NT2/D1 (cell line): Measurements from ENCODE around the gene CD53.
"Not testable (repeated sequence)": the region's sequence is repeated elsewhere in the genome, so short reads cannot be mapped to it uniquely, and the experiment has no call there.

Experiments used
- DNase-seq: peaks from one replicate; pipeline ENCODE4 v3.0.0-alpha.2; 2011; ENCODE audit warnings: low read depth, low spot score
- H3K27me3 ChIP-seq: 2 replicates; pipeline ENCODE4 v1.6.0; 2011; ENCODE audit warnings: mild to moderate bottlenecking; ENCODE audit not compliant: insufficient read length, insufficient read depth
- H3K36me3 ChIP-seq: 2 replicates; pipeline ENCODE4 v1.6.1; 2011; ENCODE audit warnings: mild to moderate bottlenecking, low read length, mixed read lengths; ENCODE audit not compliant: insufficient read depth, insufficient read length
- H3K4me1 ChIP-seq: 2 replicates; pipeline ENCODE4 v1.5.1; 2011; ENCODE audit not compliant: insufficient read depth, insufficient read length
- H3K4me3 ChIP-seq: 2 replicates; pipeline ENCODE4 v1.5.1; 2011; ENCODE audit warnings: low read depth; ENCODE audit not compliant: insufficient read length
- H3K9ac ChIP-seq: 2 replicates; pipeline ENCODE4 v1.6.0; 2011; ENCODE audit warnings: low read depth; ENCODE audit not compliant: insufficient read length
- H3K9me3 ChIP-seq: 2 replicates; pipeline ENCODE4 v1.5.1; 2011; ENCODE audit warnings: mild to moderate bottlenecking, low read length; ENCODE audit not compliant: insufficient read depth
- SUZ12 ChIP-seq: IDR thresholded peaks from 2 replicates; pipeline ENCODE4 v1.6.1; 2011; ENCODE audit not compliant: insufficient read length, insufficient read depth; ENCODE audit errors: extremely low read depth
- YY1 ChIP-seq: IDR thresholded peaks from 2 replicates; pipeline ENCODE4 v1.6.1; 2011; ENCODE audit not compliant: insufficient read length, insufficient read depth
- ZNF274 ChIP-seq: IDR thresholded peaks from 2 replicates; pipeline ENCODE4 v1.6.1; 2011; ENCODE audit warnings: mild to moderate bottlenecking, low read depth, low read length

CD53 gene

GRCh38 chr1:110921953-110922352 lies 49.0 kb downstream of the CD53 start:
- no peak for DNase-seq
- no peak for TF ChIP-seq ZNF274
- no peak for TF ChIP-seq YY1
- no peak for TF ChIP-seq SUZ12
- Histone ChIP-seq H3K36me3 (no peaks in the 10 kb centered on the region), H3K9ac (no peak overlapping the region), H3K27me3 (no peaks in the 10 kb centered on the region), H3K9me3 (peaks cover 20% of the 10 kb centered on the region), H3K4me1 (peaks cover 1% of the 10 kb centered on the region), H3K4me3 (no peak overlapping the region)

DNA sequence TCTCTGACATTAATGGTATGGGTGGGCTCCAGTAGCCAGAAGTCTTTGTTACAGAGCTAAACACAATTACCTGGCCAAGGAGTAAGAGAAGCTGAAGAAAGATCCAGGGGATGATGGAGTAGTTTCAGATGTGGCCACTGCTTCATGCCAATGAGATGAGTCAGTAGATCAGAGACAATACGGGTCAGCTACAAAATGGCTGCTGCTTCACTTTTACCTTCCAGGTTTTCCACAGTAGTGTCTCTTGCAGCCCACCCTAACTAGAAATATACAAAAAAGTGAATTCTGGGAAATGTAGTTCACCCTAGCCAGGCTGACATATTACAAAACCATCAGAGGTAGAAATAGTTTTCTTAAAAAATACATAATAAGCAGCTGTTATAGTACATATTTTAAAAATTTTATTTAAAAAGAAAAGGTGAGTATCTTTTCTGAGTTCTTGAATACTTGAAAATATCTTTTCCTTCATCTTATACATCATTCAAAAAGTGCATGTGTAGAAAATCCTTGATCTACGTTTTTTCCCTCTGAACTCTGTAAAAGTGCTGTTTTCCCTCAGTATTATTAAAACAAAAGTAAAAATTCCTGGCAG lies 54.6 kb downstream of the CD53 start:
- Histone ChIP-seq H3K36me3 (no peaks in the 10 kb centered on the region), H3K27me3 (no peaks in the 10 kb centered on the region), H3K4me1 (no peaks in the 10 kb centered on the region), H3K4me3 (no peak overlapping the region), H3K9me3 (peaks cover 20% of the 10 kb centered on the region), H3K9ac (no peak overlapping the region)
- TF ChIP-seq ZNF274, result no peak
- peak; percentile 73 for TF ChIP-seq YY1
- DNase-seq, result peak; percentile 57

DNA sequence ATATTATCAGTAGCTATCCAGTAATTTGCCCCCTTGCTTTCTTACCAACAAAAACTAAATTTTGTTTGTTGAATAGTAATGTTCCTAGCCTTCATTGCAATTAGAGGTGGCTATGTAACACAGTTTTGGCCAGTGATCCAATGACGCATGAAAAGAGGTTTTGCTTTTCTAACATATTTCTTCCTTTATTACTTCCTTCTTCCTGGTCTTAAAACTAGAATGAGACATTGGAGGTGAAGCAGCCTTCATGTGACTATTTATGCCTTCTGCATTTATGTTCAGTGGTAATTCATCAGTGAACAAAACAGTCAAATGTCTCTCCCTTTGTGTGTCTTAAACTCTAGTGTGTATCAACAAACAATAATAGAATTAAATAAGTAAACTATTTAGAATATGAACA lies 55.2 kb downstream of the CD53 start:
- Histone ChIP-seq H3K27me3 (no peaks in the 10 kb centered on the region), H3K4me1 (no peaks in the 10 kb centered on the region), H3K9ac (no peak overlapping the region), H3K36me3 (no peaks in the 10 kb centered on the region), H3K4me3 (no peak overlapping the region), H3K9me3 (peaks cover 20% of the 10 kb centered on the region)
- TF ChIP-seq ZNF274, result no peak
- TF ChIP-seq SUZ12, result no peak
- no peak for TF ChIP-seq YY1
- DNase-seq, result no peak

DNA sequence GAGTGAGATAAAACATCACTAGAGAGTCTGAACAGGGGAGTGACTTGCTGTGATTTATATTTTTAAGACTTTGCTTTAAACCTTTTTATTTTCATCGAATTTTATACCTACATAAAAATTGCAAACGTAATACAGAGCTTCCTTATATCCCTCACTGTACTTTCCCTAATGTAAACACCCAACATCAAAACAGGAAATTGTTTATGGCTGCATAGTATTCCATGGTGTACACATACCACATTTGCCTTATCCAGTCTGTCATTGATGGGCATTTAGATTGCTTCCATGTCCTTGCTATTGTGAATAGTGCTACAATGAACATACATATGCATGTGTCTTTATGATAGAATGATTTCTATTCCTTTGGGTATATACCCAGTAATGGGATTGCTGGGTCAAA lies 56.0 kb downstream of the CD53 start:
- H3K36me3 ChIP-seq, result no peaks in the 10 kb centered on the region
- H3K4me3 ChIP-seq, result no peak overlapping the region
- H3K9me3 ChIP-seq, result peaks cover 16% of the 10 kb centered on the region
- H3K27me3 ChIP-seq, result no peaks in the 10 kb centered on the region
- no peak overlapping the region for H3K9ac ChIP-seq
- no peak for DNase-seq
- TF ChIP-seq SUZ12 (no peak), YY1 (no peak), ZNF274 (no peak)
- no peaks in the 10 kb centered on the region for H3K4me1 ChIP-seq

- H3K4me1 ChIP-seq, DNase-seq, H3K36me3 ChIP-seq: not testable (repeated sequence)
These were observed 58.1 kb downstream of the CD53 start for GRCh38 chr1:110931097-110931496.

DNA sequence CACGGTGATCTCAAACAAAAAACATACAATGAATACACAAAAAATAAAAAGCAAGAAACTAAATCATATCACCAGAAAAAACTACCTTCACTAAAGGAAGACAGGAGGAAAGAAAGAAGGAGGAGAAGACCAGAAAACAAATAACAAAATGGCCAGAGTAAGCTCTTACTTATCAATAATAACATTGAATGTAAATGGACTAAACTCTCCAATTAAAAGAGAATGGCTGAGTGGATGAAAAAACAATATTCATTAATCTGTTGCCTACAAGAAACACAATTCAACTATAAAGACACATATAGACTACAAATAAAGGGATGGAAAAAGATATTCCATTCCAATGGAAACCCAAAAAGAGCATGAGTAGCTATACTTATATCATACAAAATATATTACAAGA lies 63.6 kb downstream of the CD53 start:
- no peak overlapping the region for H3K4me3 ChIP-seq
- no peak for TF ChIP-seq ZNF274
- no peak for TF ChIP-seq YY1
- TF ChIP-seq SUZ12, result no peak
- H3K27me3 ChIP-seq, result no peaks in the 10 kb centered on the region
- H3K9me3 ChIP-seq, result no peaks in the 10 kb centered on the region
- no peaks in the 10 kb centered on the region for H3K4me1 ChIP-seq
- H3K9ac ChIP-seq, result no peak overlapping the region
- no peak for DNase-seq
- H3K36me3 ChIP-seq, result no peaks in the 10 kb centered on the region

More at GRCh38 chr1:110931097-110931496, 58.1 kb downstream of the CD53 start:
- H3K27me3 ChIP-seq, H3K9me3 ChIP-seq, H3K4me3 ChIP-seq, H3K9ac ChIP-seq: not testable (repeated sequence)

DNA sequence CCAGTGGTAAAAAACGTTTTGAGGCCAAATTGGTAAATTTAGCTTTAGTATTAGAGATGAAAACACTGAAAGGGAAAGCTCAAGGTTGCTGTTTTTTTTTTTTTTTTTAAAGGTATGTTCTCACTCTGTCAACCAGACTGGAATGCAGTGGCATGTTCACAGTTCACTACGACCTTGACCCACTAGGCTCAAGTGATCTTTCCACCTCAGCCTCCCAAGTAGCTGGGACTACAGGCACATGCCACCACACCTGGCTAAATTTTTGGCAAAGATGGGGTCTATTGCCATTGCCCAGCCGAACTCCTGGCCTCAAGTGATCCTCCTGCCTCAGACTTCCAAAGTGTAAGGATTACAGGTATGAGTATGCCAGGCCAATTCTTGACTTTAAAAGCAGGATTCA lies 71.9 kb downstream of the CD53 start:
- no peaks in the 10 kb centered on the region for H3K27me3 ChIP-seq
- H3K4me1 ChIP-seq, result no peaks in the 10 kb centered on the region
- peaks cover 29% of the 10 kb centered on the region for H3K36me3 ChIP-seq
- no peak overlapping the region for H3K9ac ChIP-seq
- no peak overlapping the region for H3K4me3 ChIP-seq
- TF ChIP-seq YY1 (no peak), SUZ12 (no peak)
- H3K9me3 ChIP-seq, result no peaks in the 10 kb centered on the region
- DNase-seq, result no peak

DNA sequence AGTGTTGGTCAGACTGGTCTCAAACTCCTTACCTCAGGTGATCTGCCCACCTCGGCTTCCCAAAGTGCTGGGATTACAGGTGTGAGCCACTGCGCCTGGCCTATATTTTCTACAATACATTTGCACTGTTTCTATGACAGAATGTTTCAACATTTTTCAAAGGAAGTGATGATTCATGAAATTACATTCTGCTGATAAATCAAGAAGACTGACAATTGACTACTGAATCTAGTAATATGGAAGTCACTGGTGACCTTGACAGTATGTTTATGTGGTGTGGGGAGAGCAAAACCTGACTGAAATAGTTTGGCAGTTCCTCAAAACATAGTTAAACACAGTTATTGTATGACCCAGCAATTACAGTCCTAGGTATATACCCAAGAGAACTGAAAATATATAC lies 72.7 kb downstream of the CD53 start:
- Histone ChIP-seq H3K4me1 (no peaks in the 10 kb centered on the region), H3K9me3 (no peaks in the 10 kb centered on the region), H3K4me3 (no peak overlapping the region), H3K9ac (no peak overlapping the region), H3K36me3 (peaks cover 37% of the 10 kb centered on the region), H3K27me3 (no peaks in the 10 kb centered on the region)
- DNase-seq, result no peak
- TF ChIP-seq ZNF274 (no peak), SUZ12 (no peak), YY1 (no peak)
